Bronchus fibroblast of lung (primary cell): Measurements from ENCODE around the gene CIAO2B. TPM values are rescaled to one million over a fixed set of nuclear protein-coding genes. Genes with fewer than 3 reads are reported as not detected.

ENCODE experiments used
- total RNA-seq: library from RNA; depleted of rRNA; stranded (reverse); fragments of >200 nt; gene quantifications from 2 replicates; pipeline ENCODE4 v1.2.3, GENCODE V29; 2015

CIAO2B gene
- total RNA-seq, result 180 and 183 TPM in 2 replicates

GRCh38 chr16:66934138-66934838, at the start of gene CIAO2B:
Gene CIAO2B, minus strand, starts transcription at chr16:66934402. Its CDS starts 38 bp downstream, at chr16:66934364.

DNA sequence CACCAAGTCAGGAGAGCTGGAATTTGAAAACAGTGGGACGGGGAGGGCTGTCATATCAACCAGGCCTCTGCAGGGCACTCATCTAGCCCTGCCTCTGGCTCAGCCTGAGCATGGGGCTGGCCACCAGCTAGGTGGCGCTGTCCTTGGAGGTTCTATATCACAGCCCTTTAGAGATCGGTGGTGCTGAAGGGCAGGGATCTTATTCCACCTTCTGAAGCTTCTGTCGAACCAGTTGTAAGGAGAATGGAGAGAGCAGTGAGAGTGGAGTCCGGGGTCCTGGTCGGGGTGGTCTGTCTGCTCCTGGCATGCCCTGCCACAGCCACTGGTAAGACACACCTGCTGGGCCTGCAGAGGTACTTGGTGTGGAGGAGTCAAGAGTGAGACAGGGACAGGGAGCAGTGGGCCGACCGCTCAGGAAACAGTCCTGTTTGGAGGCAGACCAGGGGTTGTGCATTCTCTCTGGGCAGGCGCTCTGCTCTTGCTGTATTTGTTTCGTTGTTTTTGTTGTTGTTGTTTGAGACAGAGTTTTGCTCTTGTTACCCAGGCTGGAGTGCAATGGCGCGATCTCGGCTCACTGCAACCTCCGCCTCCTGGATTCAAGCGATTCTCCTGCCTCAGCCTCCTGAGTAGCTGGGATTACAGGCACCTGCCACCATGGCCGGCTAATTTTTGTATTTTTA, 27.0 kb upstream of the CIAO2B start, which contains the start of gene CES3:
TSS of gene CES3 (plus strand) at position 202 of the 680 bp plus-strand sequence. CDS start at position 244, 42 bp downstream.

GRCh38 chr16:66935314-66936011, 1.3 kb upstream of the CIAO2B start, which contains the start of gene CES2:
Gene CES2, plus strand, starts transcription at chr16:66935516. Its CDS starts 120 bp downstream, at chr16:66935636.

GRCh38 chr16:66925322-66925840, 8.8 kb downstream of the CIAO2B start, which contains the start of gene RRAD:
Gene RRAD, minus strand, starts transcription at chr16:66925535. Its CDS starts 356 bp downstream, at chr16:66925179.

GRCh38 chr16:66918803-66919568, 15.2 kb downstream of the CIAO2B start, which contains the start of gene CDH16:
Gene CDH16, minus strand, starts transcription at chr16:66918885. Its CDS starts 820 bp downstream, at chr16:66918065.

Other genes with a start within 250 kb of the CIAO2B start
- 5.6 and 7.2 TPM in 2 replicates for gene CMTM4, start 237.7 kb downstream of the CIAO2B start, total RNA-seq
- gene DYNC1LI2, start 182.8 kb downstream of the CIAO2B start, total RNA-seq, result 40.9 and 52.9 TPM in 2 replicates
- not detected in 2 replicates for gene TERB1, start 132.8 kb downstream of the CIAO2B start, total RNA-seq
- 57.8 and 74.3 TPM in 2 replicates for gene NAE1, start 103.4 kb downstream of the CIAO2B start, total RNA-seq
- not detected in 2 replicates for gene CA7, start 90.0 kb downstream of the CIAO2B start, total RNA-seq
- 1.9 and 6.6 TPM in 2 replicates for gene PDP2, start 53.9 kb downstream of the CIAO2B start, total RNA-seq
- not detected in 2 replicates for gene CDH16, start 15.5 kb downstream of the CIAO2B start, total RNA-seq
- 5.4 and 7.6 TPM in 2 replicates for gene RRAD, start 8.9 kb downstream of the CIAO2B start, total RNA-seq
- gene CES2, start 1.1 kb upstream of the CIAO2B start, total RNA-seq, result 22.0 and 24.7 TPM in 2 replicates
- 0.15 and 0.17 TPM in 2 replicates for gene CES3, start 26.9 kb upstream of the CIAO2B start, total RNA-seq
- 0.34 and 0.45 TPM in 2 replicates for gene CES4A, start 54.2 kb upstream of the CIAO2B start, total RNA-seq
- gene CBFB, start 94.7 kb upstream of the CIAO2B start, total RNA-seq, result 35.4 and 45.1 TPM in 2 replicates
- 9.8 and 13.7 TPM in 2 replicates for gene PHAF1, start 175.5 kb upstream of the CIAO2B start, total RNA-seq
- gene B3GNT9, start 216.6 kb upstream of the CIAO2B start, total RNA-seq, result 24.1 and 25.1 TPM in 2 replicates
- 13.5 and 15.1 TPM in 2 replicates for gene TRADD, start 225.5 kb upstream of the CIAO2B start, total RNA-seq
- gene FBXL8, start 225.6 kb upstream of the CIAO2B start, total RNA-seq, result 9.6 and 10.1 TPM in 2 replicates
- gene HSF4, start 230.3 kb upstream of the CIAO2B start, total RNA-seq, result 1.3 and 2.4 TPM in 2 replicates
- 13.1 and 14.5 TPM in 2 replicates for gene NOL3, start 236.1 kb upstream of the CIAO2B start, total RNA-seq
- gene MATCAP1, start 249.6 kb upstream of the CIAO2B start, total RNA-seq, result 8.4 and 9.1 TPM in 2 replicates